HCT116 (cell line): ENCODE data around the gene THPO.

Experiments
- ATF3 ChIP-seq: IDR thresholded peaks from 2 replicates; pipeline ENCODE4 v1.6.1; 2012
- CTCF ChIP-seq, 3 experiments: fragments of 200-600 bp in 1 of 3; sonication (generic) in 1 of 3; IDR thresholded peaks in 2 of 3; conservative IDR thresholded peaks in 1 of 3; 2 replicates each; pipeline ENCODE4 v1.5.1; 2012 to 2017; ENCODE audit warnings: low read depth in 2 of 3, low read length in 2 of 3, antibody characterized with exemption in 1 of 3, borderline replicate concordance in 1 of 3, control low read depth in 1 of 3, mild to moderate bottlenecking in 1 of 3, mixed read lengths in 1 of 3, mixed run types in 1 of 3, moderate library complexity in 1 of 3; ENCODE audit not compliant: insufficient read depth in 1 of 3
- EGR1 ChIP-seq: IDR thresholded peaks from 2 replicates; pipeline ENCODE4 v1.6.1; 2012; ENCODE audit warnings: low read depth
- EZH2phosphoT487 ChIP-seq: fragments of 200-600 bp; IDR thresholded peaks from 2 replicates; pipeline ENCODE4 v1.6.1; 2018; ENCODE audit warnings: antibody characterized with exemption, borderline replicate concordance
- POLR2A ChIP-seq: IDR thresholded peaks from 2 replicates; pipeline ENCODE4 v1.7.0; 2011; ENCODE audit warnings: borderline replicate concordance; ENCODE audit not compliant: insufficient read depth, insufficient read length; ENCODE audit errors: extremely low read depth
- POLR2AphosphoS5 ChIP-seq: IDR thresholded peaks from 2 replicates; pipeline ENCODE4 v1.6.1; 2011; ENCODE audit warnings: mild to moderate bottlenecking, low read depth, low read length, moderate library complexity
- SIN3A ChIP-seq: IDR thresholded peaks from 2 replicates; pipeline ENCODE4 v1.6.1; 2012; ENCODE audit warnings: low read depth

- TF ChIP-seq CTCF (IDR thresholded peaks at IDR 0.05 in 2 of 3, conservative IDR thresholded peaks at IDR 0.05 in 1 of 3; ENCODE audit: borderline replicate concordance in 1 of 3, insufficient read depth in 1 of 3, low read depth in 2 of 3, low read length in 2 of 3), result no peak
- TF ChIP-seq EZH2phosphoT487, result no peak
- no peak for TF ChIP-seq SIN3A
- no peak for TF ChIP-seq POLR2A
- no peak for TF ChIP-seq EGR1
- no peak for TF ChIP-seq ATF3
- TF ChIP-seq POLR2AphosphoS5, result no peak
These were observed 48.7 kb upstream of the THPO start for GRCh38 chr3:184426691-184427141.
